ENCODE data around the gene HOXA7.

HOXA7 gene

GRCh38 chr7:27194686-27195379, 38.4 kb upstream of the HOXA7 start:
- DNase-seq (ENCODE audit: low read depth) = peak; percentile 65
- peak overlapping the region; percentile 39 for H3K4me3 ChIP-seq (ENCODE audit: low read depth, low read length)

GRCh38 chr7:27194002-27194352, 37.5 kb upstream of the HOXA7 start:
- TF ChIP-seq POLR2A (IDR thresholded peaks at IDR 0.05; ENCODE audit: extremely low read depth, insufficient read length) (no peak), CTCF (IDR thresholded peaks at IDR 0.05; ENCODE audit: low read depth, low read length) (no peak), MAX (IDR thresholded peaks at IDR 0.05; ENCODE audit: low read depth, low read length) (no peak), MYC (IDR thresholded peaks at IDR 0.05; ENCODE audit: low read depth, low read length) (no peak)
- H3K4me3 ChIP-seq (ENCODE audit: low read depth, low read length) = no peak overlapping the region
- no peak for DNase-seq (ENCODE audit: low read depth)

More at GRCh38 chr7:27194686-27195379, 38.4 kb upstream of the HOXA7 start:
- TF ChIP-seq MYC (IDR thresholded peaks at IDR 0.05; ENCODE audit: low read depth, low read length) (peak; percentile 23; the same call in 1 of the 2 replicates), CTCF (IDR thresholded peaks at IDR 0.05; ENCODE audit: low read depth, low read length) (no peak)

GRCh38 chr7:27193335-27194001, 37.0 kb upstream of the HOXA7 start:
- no peak overlapping the region for H3K4me3 ChIP-seq (ENCODE audit: low read depth, low read length)
- no peak for DNase-seq (ENCODE audit: low read depth)
- TF ChIP-seq CTCF (IDR thresholded peaks at IDR 0.05; ENCODE audit: low read depth, low read length) (no peak), POLR2A (IDR thresholded peaks at IDR 0.05; ENCODE audit: extremely low read depth, insufficient read length) (no peak), MAX (IDR thresholded peaks at IDR 0.05; ENCODE audit: low read depth, low read length) (no peak), MYC (IDR thresholded peaks at IDR 0.05; ENCODE audit: low read depth, low read length) (no peak)

GRCh38 chr7:27192546-27193334, 36.3 kb upstream of the HOXA7 start:
- no peak overlapping the region for H3K4me3 ChIP-seq (ENCODE audit: low read depth, low read length)
- DNase-seq (ENCODE audit: low read depth) = no peak
- TF ChIP-seq POLR2A (IDR thresholded peaks at IDR 0.05; ENCODE audit: extremely low read depth, insufficient read length) (no peak), CTCF (IDR thresholded peaks at IDR 0.05; ENCODE audit: low read depth, low read length) (no peak), MYC (IDR thresholded peaks at IDR 0.05; ENCODE audit: low read depth, low read length) (no peak), MAX (IDR thresholded peaks at IDR 0.05; ENCODE audit: low read depth, low read length) (no peak)

GRCh38 chr7:27191833-27192545, 35.5 kb upstream of the HOXA7 start:
- DNase-seq (ENCODE audit: low read depth) = no peak
- TF ChIP-seq POLR2A (IDR thresholded peaks at IDR 0.05; ENCODE audit: extremely low read depth, insufficient read length) (no peak), CTCF (IDR thresholded peaks at IDR 0.05; ENCODE audit: low read depth, low read length) (no peak), MYC (IDR thresholded peaks at IDR 0.05; ENCODE audit: low read depth, low read length) (no peak), MAX (IDR thresholded peaks at IDR 0.05; ENCODE audit: low read depth, low read length) (no peak)
- H3K4me3 ChIP-seq (ENCODE audit: low read depth, low read length) = no peak overlapping the region

All from NB4 (cell line).